IMR-90 (cell line): Measurements from ENCODE around the gene MRTFA. TPM values are rescaled to one million over a fixed set of nuclear protein-coding genes. Genes with fewer than 3 reads are reported as not detected.

Experiments used
- ATAC-seq: fragments of 200-7000 bp; cut with Tn5 transposase; 2 replicates; pipeline ENCODE4 v1.9.1; 2020; ENCODE audit warnings: low read depth, mild to moderate bottlenecking, moderate library complexity
- BruUV-seq: library from RNA; stranded (reverse); fragments of 400-500 nt; replicated peaks from 2 replicates; lab custom pipeline; 2021; lab: Mats Ljungman, UMichigan
- CTCF ChIA-PET: fragments of 300-600 bp; formaldehyde crosslinking; extraction: SDS; loops from one replicate; lab custom pipeline; 2021; ENCODE audit warnings: antibody characterized with exemption; lab: Yijun Ruan, JAX
- POLR2A ChIA-PET: fragments of 300-600 bp; sonication (Branson Sonifier 250); formaldehyde crosslinking; loops from one replicate; lab custom pipeline; 2022; ENCODE audit warnings: antibody characterized with exemption; ENCODE audit not compliant: unreplicated experiment; lab: Charles Lee
- DNase-seq: peaks from one replicate; pipeline ENCODE4 v3.0.0; 2013
- H2AFZ ChIP-seq: replicated peaks from 2 replicates; pipeline ENCODE3; 2013; ENCODE audit warnings: low read length, mild to moderate bottlenecking; ENCODE audit not compliant: poor library complexity
- H2AK5ac ChIP-seq: 2 replicates; pipeline ENCODE4 v1.6.1; 2013; ENCODE audit warnings: low read depth, low read length, inconsistent platforms
- H2AK9ac ChIP-seq: replicated peaks from 2 replicates; pipeline ENCODE3; 2013; ENCODE audit warnings: mild to moderate bottlenecking, low read depth, low read length, moderate library complexity; ENCODE audit not compliant: poor library complexity
- H2BK120ac ChIP-seq: 2 replicates; pipeline ENCODE4 v1.6.1; 2013; ENCODE audit warnings: low read depth, low read length, inconsistent platforms
- H2BK15ac ChIP-seq: 3 replicates; pipeline ENCODE4 v1.6.1; 2013; ENCODE audit warnings: low read depth, low read length, inconsistent platforms
- H2BK20ac ChIP-seq: 2 replicates; pipeline ENCODE4 v1.6.1; 2013; ENCODE audit warnings: low read depth, mild to moderate bottlenecking, inconsistent platforms, low read length, moderate library complexity
- H2BK5ac ChIP-seq: 2 replicates; pipeline ENCODE4 v1.6.1; 2013; ENCODE audit warnings: mild to moderate bottlenecking, low read depth, low read length, inconsistent platforms; ENCODE audit not compliant: poor library complexity, severe bottlenecking
- H3K14ac ChIP-seq: replicated peaks from 2 replicates; pipeline ENCODE4 v1.6.1; 2013; ENCODE audit warnings: low read depth, low read length, inconsistent platforms
- H3K18ac ChIP-seq: 2 replicates; pipeline ENCODE4 v1.6.1; 2013; ENCODE audit warnings: low read depth, low read length, control low read depth
- H3K23ac ChIP-seq: 2 replicates; pipeline ENCODE4 v1.6.1; 2013; ENCODE audit warnings: low read depth, low read length, inconsistent platforms
- H3K27ac ChIP-seq: 2 replicates; pipeline ENCODE4 v1.5.1; 2013; ENCODE audit warnings: mild to moderate bottlenecking, control low read depth, low read length; ENCODE audit not compliant: insufficient read depth
- H3K27me3 ChIP-seq: 2 replicates; pipeline ENCODE4 v1.6.1; 2013; ENCODE audit warnings: low read length; ENCODE audit not compliant: control insufficient read depth, insufficient read depth
- H3K36me3 ChIP-seq: 2 replicates; pipeline ENCODE4 v1.6.1; 2013; ENCODE audit warnings: low read length, mixed read lengths; ENCODE audit not compliant: control insufficient read depth, insufficient read depth
- H3K4ac ChIP-seq: 2 replicates; pipeline ENCODE4 v1.6.1; 2013; ENCODE audit warnings: low read depth, low read length, inconsistent platforms
- H3K4me1 ChIP-seq: 2 replicates; pipeline ENCODE4 v1.6.1; 2013; ENCODE audit warnings: low read length, mixed read lengths; ENCODE audit not compliant: control insufficient read depth, insufficient read depth
- H3K4me2 ChIP-seq: 2 replicates; pipeline ENCODE4 v1.6.1; 2013; ENCODE audit warnings: low read depth, mild to moderate bottlenecking, control low read depth, low read length, moderate library complexity
- H3K4me3 ChIP-seq: 2 replicates; pipeline ENCODE4 v1.5.1; 2013; ENCODE audit warnings: low read depth, mild to moderate bottlenecking, control low read depth, low read length, moderate library complexity; ENCODE audit not compliant: insufficient read depth
- H3K56ac ChIP-seq: 2 replicates; pipeline ENCODE4 v1.6.1; 2013; ENCODE audit warnings: low read length, inconsistent platforms; ENCODE audit not compliant: insufficient read depth; ENCODE audit errors: extremely low read depth
- H3K79me1 ChIP-seq, 2 experiments: 2 replicates each; pipeline ENCODE4 v1.6.1; 2013; ENCODE audit warnings: low read length in 2 of 2, inconsistent platforms in 1 of 2, low read depth in 1 of 2
- H3K9ac ChIP-seq: 2 replicates; pipeline ENCODE4 v1.6.1; 2013; ENCODE audit warnings: low read depth, low read length, control low read depth
- H3K9me1 ChIP-seq: 2 replicates; pipeline ENCODE4 v1.6.1; 2013; ENCODE audit warnings: low read length, inconsistent platforms; ENCODE audit not compliant: insufficient read depth
- H3K9me3 ChIP-seq: 2 replicates; pipeline ENCODE4 v1.6.1; 2013; ENCODE audit warnings: low read length; ENCODE audit not compliant: control insufficient read depth, insufficient read depth
- H4K20me1 ChIP-seq: 2 replicates; pipeline ENCODE4 v1.6.1; 2013; ENCODE audit warnings: low read length, inconsistent platforms; ENCODE audit not compliant: insufficient read depth
- H4K5ac ChIP-seq: 2 replicates; pipeline ENCODE4 v1.6.1; 2013; ENCODE audit warnings: mild to moderate bottlenecking, low read depth, low read length, control low read depth
- H4K8ac ChIP-seq, 2 experiments: 2 replicates each; pipeline ENCODE4 v1.6.1; 2013; ENCODE audit warnings: low read depth in 2 of 2, low read length in 2 of 2, control low read depth in 1 of 2, inconsistent platforms in 1 of 2
- H4K91ac ChIP-seq: 2 replicates; pipeline ENCODE4 v1.6.1; 2013; ENCODE audit warnings: low read depth, low read length, inconsistent platforms; ENCODE audit not compliant: insufficient read depth
- CHD1 ChIP-seq: IDR thresholded peaks from 2 replicates; pipeline ENCODE4 v1.6.1; 2012; ENCODE audit warnings: low read depth, low read length, improper control_type of control experiment
- FOS ChIP-seq: fragments of 150-350 bp; IDR thresholded peaks from 2 replicates; pipeline ENCODE4 v1.6.1; 2016; ENCODE audit warnings: low read depth, low read length
- MAFK ChIP-seq: IDR thresholded peaks from 2 replicates; pipeline ENCODE4 v1.6.1; 2012; ENCODE audit warnings: low read depth, low read length, improper control_type of control experiment
- MAZ ChIP-seq: IDR thresholded peaks from 2 replicates; pipeline ENCODE4 v1.6.1; 2012; ENCODE audit warnings: low read depth, mild to moderate bottlenecking, low read length, improper control_type of control experiment, moderate library complexity, borderline replicate concordance
- POLR2A ChIP-seq: IDR thresholded peaks from 2 replicates; pipeline ENCODE4 v1.6.1; 2012; ENCODE audit warnings: mild to moderate bottlenecking, low read depth, low read length
- WGBS, 2 experiments: methylation state at CpG; one replicate each; pipeline versions ENCODE4 v1.1.5 to v1.1.7; 2013; ENCODE audit warnings: missing lambda C conversion rate in 2 of 2; ENCODE audit not compliant: insufficient read length in 1 of 2; ENCODE audit errors: extremely low coverage in 2 of 2; 5-methylcytosine and 5-hydroxymethylcytosine counted together
- dilution Hi-C: fragments of 300-500 bp; cut with HindIII; formaldehyde crosslinking; loops from one replicate; pipeline ENCODE4 v1.14.3; 2018; ENCODE audit warnings: low sequenced_read_pairs; ENCODE audit not compliant: unreplicated experiment
- in situ Hi-C: fragments of 300-500 bp; cut with MboI; formaldehyde crosslinking; loops from 3 replicates; pipeline ENCODE4 v1.14.3; 2019; ENCODE audit warnings: low sequenced_read_pairs, inconsistent platforms, mixed read lengths
- intact Hi-C: fragments of 100-400 bp; cut with micrococcal nuclease; formaldehyde crosslinking; loops from 2 replicates; pipeline ENCODE4 v1.10.0; 2022
- polyA plus RNA-seq, 3 experiments: library from polyadenylated mRNA; depleted of rRNA; stranded (reverse); fragments of >200 nt; gene quantifications; 2 replicates each; pipeline ENCODE4 v1.2.3, GENCODE V29; 2012; ENCODE audit warnings: low replicate concordance in 1 of 3
- total RNA-seq: library from RNA; depleted of rRNA; stranded (reverse); fragments of >200 nt; gene quantifications from 2 replicates; pipeline ENCODE4 v1.2.3, GENCODE V29; 2012

The MRTFA gene
- total and polyA plus RNA-seq, 2 of the 4 experiments (the other 2 are of a cell fraction) = 12.5 to 17.2 TPM

DNA sequence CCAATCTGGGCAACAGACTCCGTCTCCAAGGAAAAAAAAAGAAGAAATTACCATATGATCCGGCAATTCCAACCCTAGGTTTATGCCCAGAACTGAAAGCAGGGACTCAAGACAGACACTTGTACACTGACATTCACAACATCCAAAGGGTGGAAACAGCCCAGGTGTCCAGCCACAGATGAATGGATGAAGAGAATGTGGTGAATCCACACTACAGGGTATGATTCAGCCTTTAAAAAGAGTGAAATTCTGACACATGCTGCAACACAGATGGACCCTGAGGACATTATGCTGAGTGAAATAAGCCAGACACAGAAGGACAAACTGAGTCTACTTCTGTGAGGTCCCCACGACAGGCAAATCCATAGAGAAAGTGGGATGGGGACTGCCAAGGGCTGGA, 222.2 kb downstream of the MRTFA start:
- TF ChIP-seq POLR2A (no peak), MAZ (no peak), CHD1 (no peak), MAFK (no peak), FOS (no peak)
- dilution Hi-C loops = no loop called here
- H2BK120ac ChIP-seq = no peak overlapping the region
- peaks cover 30% of the 10 kb centered on the region for H4K20me1 ChIP-seq
- no peak overlapping the region for H2AFZ ChIP-seq
- no peak overlapping the region for H4K5ac ChIP-seq
- POLR2A ChIA-PET = no interaction called here
- H4K91ac ChIP-seq = no peak overlapping the region
- no peak overlapping the region for H3K27ac ChIP-seq
- in situ Hi-C loops = no loop called here
- H3K4me3 ChIP-seq = no peak overlapping the region
- no peak overlapping the region for H3K14ac ChIP-seq
- H2BK15ac ChIP-seq = no peak overlapping the region
- H3K18ac ChIP-seq = no peak overlapping the region
- CTCF ChIA-PET = no interaction called here
- H2AK5ac ChIP-seq = no peak overlapping the region
- no peaks in the 10 kb centered on the region for H3K27me3 ChIP-seq
- WGBS, 2 experiments = 100% methylated on average over 1 of the region's 3 CpGs; no CpG with 5 or more reads in 1 of the 2 experiments
- ATAC-seq = no peak
- DNase-seq = peak; percentile 29
- intact Hi-C loops = no loop called here
- peaks cover 13 to 70% of the 10 kb centered on the region in 2 experiments; a peak in 3 of 4 replicates for H3K79me1 ChIP-seq
- H2BK5ac ChIP-seq = no peak overlapping the region
- H3K56ac ChIP-seq = no peak overlapping the region
- no peaks in the 10 kb centered on the region for H3K9me3 ChIP-seq
- no peak overlapping the region for H4K8ac ChIP-seq
- H3K9ac ChIP-seq = no peak overlapping the region
- H3K4me2 ChIP-seq = no peak overlapping the region
- no TSS peak for BruUV-seq
- peaks cover 8% of the 10 kb centered on the region; the same call in 1 of the 2 replicates for H3K4me1 ChIP-seq
- no peak overlapping the region; the same call in 1 of the 2 replicates for H3K23ac ChIP-seq
- peaks cover 59% of the 10 kb centered on the region for H3K36me3 ChIP-seq
- H2BK20ac ChIP-seq = no peak overlapping the region
- no peak overlapping the region for H2AK9ac ChIP-seq
- no peak overlapping the region for H3K4ac ChIP-seq
- H3K9me1 ChIP-seq = peaks cover 16% of the 10 kb centered on the region; the same call in 1 of the 2 replicates
